Left ventricle myocardium inferior (tissue), 1 donor: ENCODE measurements around the gene RALA. TPM values are rescaled to one million over a fixed set of nuclear protein-coding genes. Genes with fewer than 3 reads are reported as not detected.

Experiments used
- DNase-seq: peaks from one replicate; pipeline ENCODE4 v3.0.0-alpha.2; 2020
- H3K27ac ChIP-seq: fragments of 200-600 bp; replicated peaks from 2 replicates; pipeline ENCODE4 v1.8.0; 2021
- H3K27me3 ChIP-seq: fragments of 200-600 bp; 2 replicates; pipeline ENCODE4 v1.8.0; 2021; ENCODE audit warnings: low read depth
- H3K36me3 ChIP-seq: fragments of 200-600 bp; 2 replicates; pipeline ENCODE4 v1.8.0; 2021
- H3K4me1 ChIP-seq: fragments of 200-600 bp; 2 replicates; pipeline ENCODE4 v1.8.0; 2021
- H3K4me3 ChIP-seq: fragments of 200-600 bp; 2 replicates; pipeline ENCODE4 v1.8.0; 2021; ENCODE audit warnings: mild to moderate bottlenecking, moderate library complexity
- H3K9me3 ChIP-seq: fragments of 200-600 bp; replicated peaks from 2 replicates; pipeline ENCODE4 v1.8.0; 2021
- CTCF ChIP-seq: fragments of 200-600 bp; IDR thresholded peaks from 2 replicates; pipeline ENCODE4 v1.8.0; 2021; ENCODE audit warnings: antibody characterized with exemption, mild to moderate bottlenecking, borderline replicate concordance
- intact Hi-C: fragments of 100-400 bp; cut with micrococcal nuclease; formaldehyde crosslinking; loops from one replicate; pipeline ENCODE4 v1.11.0; 2022
- total RNA-seq: library from RNA; stranded (reverse); fragmentation: NEBNext Ultra II Directional; extraction: Animal tissue kit (Norgen Biotek cat#: 25700); gene quantifications from one replicate; pipeline ENCODE4 v1.2.1, GENCODE V29; 2021
- donor health status: DM: no; HTN: yes; CAD: no; lungs with severe emphysema.

The RALA gene
- total RNA-seq, 1 donor from 2014 or later: 29.1 TPM

- Histone ChIP-seq H3K27me3 (no peaks in the 10 kb centered on the region), H3K4me1 (peaks cover 12% of the 10 kb centered on the region), H3K9me3 (peaks cover 19% of the 10 kb centered on the region), H3K27ac (no peak overlapping the region), H3K36me3 (peaks cover 21% of the 10 kb centered on the region), H3K4me3 (no peak overlapping the region)
- intact Hi-C loops: no loop called here
- DNase-seq: peak; percentile 21
- TF ChIP-seq CTCF: no peak
Measured at GRCh38 chr7:39709768-39710311, 86.5 kb downstream of the RALA start.

GRCh38 chr7:39712751-39713150 lies 89.4 kb downstream of the RALA start:
- no peak overlapping the region for H3K27ac ChIP-seq
- no peak for TF ChIP-seq CTCF
- H3K36me3 ChIP-seq: no peaks in the 10 kb centered on the region
- H3K4me3 ChIP-seq: no peak overlapping the region
- intact Hi-C loops: no loop called here
- no peaks in the 10 kb centered on the region for H3K27me3 ChIP-seq
- H3K4me1 ChIP-seq: peaks cover 12% of the 10 kb centered on the region
- DNase-seq: no peak
- peaks cover 28% of the 10 kb centered on the region for H3K9me3 ChIP-seq

GRCh38 chr7:39714447-39715091 lies 91.2 kb downstream of the RALA start:
- intact Hi-C loops: no loop called here
- Histone ChIP-seq H3K27me3 (no peaks in the 10 kb centered on the region), H3K27ac (no peak overlapping the region), H3K36me3 (no peaks in the 10 kb centered on the region), H3K4me3 (no peak overlapping the region), H3K9me3 (peaks cover 28% of the 10 kb centered on the region), H3K4me1 (peaks cover 9% of the 10 kb centered on the region)
- DNase-seq: no peak
- TF ChIP-seq CTCF: no peak

GRCh38 chr7:39720586-39720985 lies 97.2 kb downstream of the RALA start:
- intact Hi-C loops: no loop called here
- no peak overlapping the region for H3K27ac ChIP-seq
- H3K27me3 ChIP-seq: no peaks in the 10 kb centered on the region
- H3K9me3 ChIP-seq: peaks cover 2% of the 10 kb centered on the region
- TF ChIP-seq CTCF: no peak
- H3K4me1 ChIP-seq: no peaks in the 10 kb centered on the region
- H3K4me3 ChIP-seq: no peak overlapping the region
- H3K36me3 ChIP-seq: no peaks in the 10 kb centered on the region
- DNase-seq: no peak

- no peak for DNase-seq
- intact Hi-C loops: no loop called here
- H3K9me3 ChIP-seq: no peaks in the 10 kb centered on the region
- H3K4me3 ChIP-seq: no peak overlapping the region
- no peaks in the 10 kb centered on the region for H3K27me3 ChIP-seq
- TF ChIP-seq CTCF: no peak
- H3K36me3 ChIP-seq: no peaks in the 10 kb centered on the region
- no peak overlapping the region for H3K27ac ChIP-seq
- H3K4me1 ChIP-seq: no peaks in the 10 kb centered on the region
Measured at GRCh38 chr7:39721345-39721744, 98.0 kb downstream of the RALA start.
